Ovary (tissue), 3 donors: ENCODE results near the gene LETM1.

Experiments
- EP300 ChIP-seq: sonication (generic); formaldehyde crosslinking; IDR thresholded peaks from one replicate; pipeline ENCODE4 v1.6.1; 2017; ENCODE audit warnings: antibody characterized with exemption
- POLR2A ChIP-seq: fragments of 450-650 bp; IDR thresholded peaks from one replicate; pipeline ENCODE4 v1.6.1; 2017; ENCODE audit warnings: antibody characterized with exemption, mild to moderate bottlenecking, moderate library complexity
- TF ChIP-seq, protein P1 (sequence below), 3 donors: fragments of 450-650 bp in 2 of 3; fragments of 200-600 bp in 1 of 3; IDR thresholded peaks; one replicate each; pipeline versions ENCODE4 v1.5.1 to v1.8.0; 2016 to 2022; ENCODE audit warnings: antibody characterized with exemption in 3 of 3, mild to moderate bottlenecking in 1 of 3
- donor health status: DM: no; HTN: no; CAD: no.

DNA sequence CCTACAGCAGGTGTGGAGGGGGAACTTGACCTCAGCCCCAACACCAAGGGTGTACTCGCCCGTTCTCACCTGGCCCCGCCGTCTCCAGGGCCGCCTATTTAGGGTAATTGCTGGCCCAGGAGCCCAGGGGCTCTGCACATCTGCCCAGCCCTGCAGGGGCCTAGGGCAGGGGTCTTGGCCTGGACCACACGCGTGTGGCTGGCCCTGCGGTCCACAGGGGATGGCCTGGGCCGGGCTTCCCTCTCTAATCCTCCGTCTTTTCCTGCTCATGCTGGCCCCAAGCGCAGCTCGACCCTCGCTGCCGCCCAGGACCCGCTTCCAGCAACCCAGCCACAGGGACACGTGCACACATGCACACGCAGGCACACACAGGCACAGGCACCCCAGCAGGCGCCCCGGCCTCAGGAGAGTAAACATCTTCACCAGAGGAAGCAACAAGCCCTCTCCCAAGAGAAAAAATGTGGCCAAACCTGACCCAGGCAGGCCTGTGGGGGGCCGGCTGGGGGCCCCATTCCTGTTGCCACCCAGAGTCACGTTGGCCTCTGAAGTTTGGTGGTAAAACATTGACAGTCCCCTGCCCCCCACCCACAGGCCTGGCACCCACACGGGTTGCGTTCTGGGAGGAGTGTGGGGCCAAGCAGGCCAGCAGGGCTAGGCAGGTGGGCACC is 87.5 kb downstream of the LETM1 start:
- TF ChIP-seq, protein P1, sequence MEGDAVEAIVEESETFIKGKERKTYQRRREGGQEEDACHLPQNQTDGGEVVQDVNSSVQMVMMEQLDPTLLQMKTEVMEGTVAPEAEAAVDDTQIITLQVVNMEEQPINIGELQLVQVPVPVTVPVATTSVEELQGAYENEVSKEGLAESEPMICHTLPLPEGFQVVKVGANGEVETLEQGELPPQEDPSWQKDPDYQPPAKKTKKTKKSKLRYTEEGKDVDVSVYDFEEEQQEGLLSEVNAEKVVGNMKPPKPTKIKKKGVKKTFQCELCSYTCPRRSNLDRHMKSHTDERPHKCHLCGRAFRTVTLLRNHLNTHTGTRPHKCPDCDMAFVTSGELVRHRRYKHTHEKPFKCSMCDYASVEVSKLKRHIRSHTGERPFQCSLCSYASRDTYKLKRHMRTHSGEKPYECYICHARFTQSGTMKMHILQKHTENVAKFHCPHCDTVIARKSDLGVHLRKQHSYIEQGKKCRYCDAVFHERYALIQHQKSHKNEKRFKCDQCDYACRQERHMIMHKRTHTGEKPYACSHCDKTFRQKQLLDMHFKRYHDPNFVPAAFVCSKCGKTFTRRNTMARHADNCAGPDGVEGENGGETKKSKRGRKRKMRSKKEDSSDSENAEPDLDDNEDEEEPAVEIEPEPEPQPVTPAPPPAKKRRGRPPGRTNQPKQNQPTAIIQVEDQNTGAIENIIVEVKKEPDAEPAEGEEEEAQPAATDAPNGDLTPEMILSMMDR (IDR thresholded peaks at IDR 0.05): no peak
- TF ChIP-seq POLR2A (no peak), EP300 (no peak)
